Inferior parietal cortex (tissue), 1 donor: ENCODE measurements around the gene SCART1.
"Not testable (repeated sequence)": the region's sequence is repeated elsewhere in the genome, so short reads cannot be mapped to it uniquely, and the experiment has no call there.

Experiments
- DNase-seq: peaks from one replicate; pipeline ENCODE4 v3.0.0-alpha.2; 2016; ENCODE audit errors: extremely low spot score

Gene SCART1

GRCh38 chr10:133456041-133456951 lies 2.6 kb downstream of the SCART1 start:
- no peak for DNase-seq

GRCh38 chr10:133457100-133457841 lies 3.5 kb downstream of the SCART1 start:
- no peak for DNase-seq

DNA sequence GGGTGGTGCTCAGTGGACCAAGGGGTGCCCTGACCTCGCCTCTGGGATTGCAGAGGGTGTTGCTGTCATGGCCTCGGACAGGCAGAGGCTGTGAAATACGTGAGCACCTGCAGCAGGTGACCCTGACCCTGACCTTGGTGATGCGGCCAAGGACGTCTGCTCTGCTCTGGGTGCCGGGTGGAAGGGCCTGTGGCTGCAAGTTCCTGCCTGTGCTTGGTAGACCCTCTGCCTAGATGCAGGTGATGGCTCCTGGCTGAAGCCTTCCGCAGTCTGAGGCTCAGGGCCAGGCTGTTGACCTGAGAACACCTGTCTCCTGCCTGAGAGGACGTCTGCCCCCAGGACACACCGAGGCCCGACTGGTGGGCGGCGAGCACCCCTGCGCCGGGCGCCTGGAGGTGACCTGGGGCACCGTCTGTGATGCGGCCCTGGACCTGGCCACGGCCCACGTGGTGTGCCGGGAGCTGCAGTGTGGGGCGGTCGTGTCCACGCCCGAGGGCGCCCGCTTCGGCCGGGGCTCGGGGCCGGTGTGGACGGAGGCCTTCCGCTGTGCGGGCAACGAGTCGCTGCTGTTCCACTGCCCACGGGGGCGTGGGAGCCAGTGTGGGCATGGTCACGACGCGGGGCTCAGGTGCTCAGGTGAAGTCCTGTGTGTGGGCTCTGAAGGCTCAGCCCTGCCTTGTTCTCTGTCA lies 4.4 kb downstream of the SCART1 start:
- DNase-seq: no peak

DNA sequence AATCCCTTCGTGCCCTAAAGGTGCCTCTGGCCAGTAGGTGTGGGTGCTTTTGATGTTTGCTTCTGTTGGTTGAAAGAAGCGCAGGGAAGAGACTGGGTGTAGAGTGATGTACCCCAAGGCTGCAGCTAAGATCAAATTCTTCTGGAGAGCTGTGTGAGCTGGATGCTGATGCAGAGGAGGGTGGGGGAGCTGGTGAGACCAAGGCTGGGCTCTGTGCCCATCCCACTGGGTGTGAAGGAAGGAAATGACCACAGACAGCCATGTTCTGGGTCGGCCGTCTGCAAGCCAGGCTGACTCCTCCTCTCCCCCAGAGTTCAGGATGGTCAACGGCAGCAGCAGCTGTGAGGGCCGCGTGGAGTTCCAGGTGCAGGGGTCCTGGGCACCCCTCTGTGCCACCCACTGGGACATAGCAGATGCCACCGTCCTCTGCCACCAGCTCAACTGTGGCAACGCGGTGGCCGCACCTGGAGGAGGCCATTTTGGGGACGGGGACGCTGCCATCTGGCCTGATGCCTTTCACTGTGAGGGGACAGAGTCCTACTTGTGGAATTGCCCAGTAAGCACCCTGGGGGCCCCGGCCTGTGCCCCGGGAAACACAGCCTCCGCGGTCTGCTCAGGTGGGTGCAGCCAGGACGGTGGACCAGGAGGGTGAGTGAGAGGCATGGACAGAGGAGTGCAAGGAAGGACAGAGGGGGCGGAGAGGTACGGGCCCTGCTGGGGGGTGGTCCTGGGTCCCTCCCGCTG lies 5.1 kb downstream of the SCART1 start:
- no peak for DNase-seq

DNA sequence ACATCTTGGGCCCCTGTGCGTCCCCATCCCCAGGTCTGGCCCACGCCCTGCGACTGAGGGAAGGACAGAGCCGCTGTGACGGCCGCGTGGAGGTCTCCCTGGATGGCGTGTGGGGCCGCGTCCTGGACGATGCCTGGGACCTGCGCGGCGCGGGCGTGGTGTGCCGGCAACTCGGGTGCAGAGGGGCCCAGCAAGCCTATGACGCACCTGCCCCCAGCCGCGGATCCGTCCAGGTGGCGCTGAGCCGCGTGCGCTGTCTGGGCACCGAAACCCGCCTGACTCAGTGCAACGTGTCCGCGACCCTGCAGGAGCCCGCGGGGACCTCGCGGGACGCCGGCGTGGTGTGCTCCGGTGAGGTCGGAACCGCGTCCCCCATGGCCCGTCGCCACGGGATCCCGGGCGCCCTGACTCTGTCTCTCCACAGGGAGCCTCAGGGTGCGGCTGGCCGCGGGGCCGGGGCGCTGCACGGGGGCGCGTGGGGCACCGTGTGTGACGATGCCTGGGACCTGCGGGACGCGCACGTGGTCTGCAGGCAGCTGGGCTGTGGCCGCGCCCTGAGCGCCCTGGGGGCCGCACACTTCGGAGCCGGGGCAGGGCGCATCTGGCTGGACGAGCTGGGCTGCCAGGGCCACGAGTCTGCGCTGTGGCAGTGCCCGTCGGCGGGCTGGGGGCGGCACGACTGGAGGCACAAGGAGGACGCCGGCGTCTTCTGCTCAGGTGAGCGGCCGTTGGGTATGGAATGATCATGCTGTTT lies 5.9 kb downstream of the SCART1 start:
- DNase-seq: no peak

DNA sequence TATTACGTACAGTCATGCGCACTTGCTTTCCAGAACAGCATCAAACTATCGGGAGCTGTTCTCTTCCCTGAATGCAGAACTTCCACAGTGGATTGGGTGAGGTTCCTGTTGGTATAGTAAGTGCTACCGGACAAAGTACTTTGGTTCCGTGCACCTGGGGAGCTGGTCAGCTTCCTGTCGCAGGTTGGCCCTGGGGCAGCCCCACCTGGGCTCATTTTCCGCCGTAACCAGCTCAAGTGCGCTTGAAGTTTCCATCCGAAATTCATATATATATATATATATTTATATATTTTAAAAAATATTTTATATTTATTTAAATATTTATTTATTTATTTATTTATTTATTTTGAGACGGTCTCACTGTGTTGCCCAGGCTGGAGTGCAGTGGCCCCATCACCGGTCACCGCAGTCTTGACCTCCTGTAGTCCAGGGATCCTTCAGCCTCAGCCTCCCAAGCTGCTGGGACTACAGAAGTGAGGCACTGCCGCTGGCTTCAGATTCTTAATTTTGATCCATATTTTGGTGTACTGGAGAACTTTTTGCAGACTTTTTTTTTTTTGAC lies 6.5 kb downstream of the SCART1 start:
- DNase-seq: no peak

- no peak for DNase-seq
Measured at GRCh38 chr10:133461027-133461426, 7.3 kb downstream of the SCART1 start.

DNA sequence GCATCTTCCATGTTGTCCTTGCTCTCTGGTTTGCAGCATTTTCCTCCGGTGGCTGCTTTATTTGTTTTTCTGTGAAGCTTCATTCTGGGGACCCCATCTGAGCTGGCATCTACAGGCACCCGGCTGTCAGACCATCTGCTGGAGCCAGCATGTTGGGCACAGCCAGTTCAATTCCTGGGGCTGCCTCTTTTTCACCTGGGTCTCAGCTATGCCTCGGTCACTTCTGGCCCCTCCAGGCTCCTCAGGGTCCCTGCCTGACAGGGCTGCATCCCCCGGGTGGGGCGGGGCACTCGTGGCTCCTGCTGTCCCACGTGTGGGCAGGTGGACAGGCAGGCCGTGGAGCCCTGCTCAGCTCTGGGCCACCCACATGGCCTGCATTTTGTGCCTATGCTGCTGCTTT lies 8.1 kb downstream of the SCART1 start:
- no peak for DNase-seq

DNA sequence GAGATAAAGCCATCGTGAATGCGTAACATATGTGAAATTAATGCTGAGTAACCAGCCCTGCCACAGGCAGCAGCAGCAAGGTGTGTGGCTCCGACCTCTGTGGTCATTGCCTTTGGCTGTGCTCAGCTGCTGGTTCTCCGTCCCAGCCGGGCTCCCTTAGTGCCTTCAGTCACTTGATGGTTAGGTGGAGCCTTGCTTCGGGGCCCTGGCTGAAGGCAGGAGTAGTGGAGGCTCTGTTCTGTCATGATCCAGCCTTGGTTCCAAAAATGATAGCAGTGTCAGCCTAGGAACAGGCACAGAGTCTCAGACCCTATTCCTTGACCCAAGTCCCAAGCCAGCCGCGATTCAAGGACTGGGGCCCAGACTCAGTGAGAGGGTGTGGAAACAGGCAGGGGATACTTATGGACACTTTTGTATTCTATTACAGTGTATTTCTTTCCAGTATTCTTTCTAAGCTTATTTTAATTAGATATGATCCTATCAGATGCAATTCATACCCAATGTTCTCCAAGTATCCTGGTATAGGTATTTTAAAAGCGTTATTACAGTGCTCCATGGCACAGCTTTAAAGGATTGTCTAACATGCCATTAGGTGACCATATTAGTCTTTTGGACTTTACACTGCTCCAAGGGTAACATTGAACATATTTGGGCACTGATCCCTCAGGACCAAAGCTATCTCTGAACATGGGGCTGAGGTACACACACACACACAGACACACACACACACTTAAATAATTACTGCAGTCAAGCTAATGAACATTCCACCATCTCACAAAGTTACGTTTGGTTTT lies 9.0 kb downstream of the SCART1 start:
- no peak for DNase-seq

DNA sequence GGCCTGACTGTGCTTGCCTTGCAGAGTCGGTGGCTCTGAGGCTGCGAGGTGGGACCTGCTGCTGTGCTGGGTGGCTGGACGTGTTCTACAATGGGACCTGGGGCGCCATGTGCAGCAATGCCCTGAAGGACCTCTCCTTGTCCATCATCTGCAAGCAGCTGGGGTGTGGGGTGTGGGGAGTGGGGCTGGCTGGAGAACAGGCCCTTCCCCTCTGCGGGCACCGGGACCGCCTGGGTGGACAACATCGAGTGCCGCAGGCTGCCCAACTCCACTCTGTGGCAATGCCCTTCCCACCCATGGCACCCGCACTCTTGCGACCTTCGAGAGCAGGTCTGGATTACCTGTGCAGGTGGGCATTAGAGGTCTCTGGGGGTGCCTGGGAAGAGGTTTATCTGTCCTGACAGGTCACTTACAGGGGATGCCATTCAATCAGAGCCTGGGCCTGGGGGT lies 10.9 kb downstream of the SCART1 start:
- no peak for DNase-seq

DNA sequence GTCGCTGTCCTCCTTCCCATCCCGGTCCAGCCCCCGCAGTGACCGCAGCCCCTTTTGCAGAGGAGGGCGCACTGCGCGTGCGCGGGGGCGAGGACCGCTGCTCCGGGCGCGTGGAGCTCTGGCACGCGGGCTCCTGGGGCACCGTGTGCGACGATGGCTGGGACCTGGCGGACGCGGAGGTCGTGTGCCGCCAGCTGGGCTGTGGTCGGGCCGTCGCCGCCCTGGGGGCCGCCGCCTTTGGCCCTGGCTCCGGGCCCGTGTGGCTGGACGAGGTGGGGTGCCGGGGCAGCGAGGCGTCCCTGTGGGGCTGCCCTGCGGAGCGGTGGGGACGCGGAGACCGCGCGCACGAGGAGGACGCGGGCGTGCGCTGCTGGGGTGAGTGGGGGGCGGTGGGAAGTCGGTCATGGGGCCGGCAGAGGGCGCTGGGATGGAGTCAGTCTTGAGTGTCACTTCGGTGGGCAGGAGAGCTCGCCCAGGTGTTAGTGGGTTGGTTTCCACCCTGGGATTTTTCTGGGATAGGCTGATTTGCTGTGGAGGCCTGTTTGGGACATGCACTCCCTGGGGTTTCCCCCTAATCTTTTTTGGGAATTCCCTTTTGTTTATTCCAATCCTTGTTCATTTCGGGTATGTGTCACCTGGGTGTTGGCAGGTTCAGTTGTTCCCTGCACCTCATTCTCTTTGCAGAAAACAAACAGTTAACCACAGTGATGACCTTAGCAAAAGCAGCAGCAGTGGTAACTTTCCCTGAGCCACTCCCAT lies 11.6 kb downstream of the SCART1 start:
- DNase-seq: no peak

DNA sequence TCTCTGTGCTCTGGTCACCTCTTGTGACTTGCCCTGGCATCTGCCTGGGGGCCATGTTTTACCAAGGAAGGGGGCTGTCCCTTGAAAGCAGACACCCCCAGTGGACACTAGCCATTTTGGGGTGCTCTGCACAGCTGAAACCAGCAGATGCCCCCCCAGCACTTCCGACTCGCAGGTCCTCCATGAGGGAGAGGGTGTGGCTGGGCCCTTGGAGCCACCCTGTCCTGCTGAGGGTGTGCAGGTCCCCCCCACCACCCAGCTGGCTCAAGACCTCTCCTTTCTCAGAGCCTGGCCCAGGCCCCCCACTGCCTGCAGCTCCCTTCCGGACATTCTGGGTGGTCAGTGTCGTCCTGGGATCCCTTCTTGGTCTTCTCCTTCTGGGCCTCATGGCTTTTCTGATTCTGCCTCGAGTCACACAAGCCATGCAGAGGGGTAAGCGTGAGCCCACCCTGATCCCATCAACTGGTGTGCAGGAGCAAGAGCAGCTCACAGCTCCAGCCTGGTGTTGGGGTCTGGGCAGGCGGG lies 12.3 kb downstream of the SCART1 start:
- DNase-seq: no peak

- DNase-seq: no peak
Measured at GRCh38 chr10:133466683-133467275, 13.0 kb downstream of the SCART1 start.

DNA sequence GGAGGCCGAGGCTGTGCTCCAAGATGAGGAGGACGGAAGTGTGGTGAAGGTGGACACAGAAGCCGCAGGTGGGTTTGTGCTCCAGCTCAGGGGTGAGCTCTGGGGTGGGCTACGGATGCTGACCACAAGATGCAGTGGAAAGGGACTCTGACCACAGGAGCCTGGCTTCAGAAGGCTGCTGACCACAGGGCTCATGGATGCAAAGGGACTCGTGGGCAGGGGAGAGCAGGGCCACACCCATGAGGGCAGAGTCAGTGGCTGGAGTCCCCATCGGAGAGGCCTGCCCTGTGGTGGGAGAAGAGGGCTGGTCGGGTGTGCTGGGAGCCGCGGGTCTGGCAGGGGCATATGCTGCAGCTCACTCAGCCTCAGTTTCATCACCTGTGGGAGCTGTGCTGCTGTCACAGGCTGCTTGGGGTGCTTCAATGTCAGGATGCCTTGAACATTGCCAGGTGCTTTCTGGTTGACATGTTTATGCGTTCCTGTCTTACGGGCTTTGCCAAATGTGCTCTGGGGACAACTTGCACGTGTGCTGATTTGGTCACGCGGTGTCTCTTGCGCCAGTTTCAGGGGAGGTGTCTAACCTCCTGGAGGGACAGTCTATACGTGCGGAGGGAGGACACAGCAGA lies 13.7 kb downstream of the SCART1 start:
- no peak for DNase-seq

GRCh38 chr10:133469205-133469604 lies 15.5 kb downstream of the SCART1 start:
- not testable (repeated sequence) for DNase-seq

GRCh38 chr10:133471300-133472109 lies 17.8 kb downstream of the SCART1 start:
- DNase-seq: no peak

- no peak for DNase-seq
Measured at GRCh38 chr10:133473270-133473669, 19.5 kb downstream of the SCART1 start.
